RWPE1 (cell line): ENCODE measurements around the gene TSPAN9.

Source experiments
- CTCF ChIA-PET: fragments of 350-600 bp; sonication (Branson Sonifier 250); formaldehyde crosslinking; extraction: SDS; loops from one replicate; lab custom pipeline; 2021; lab: Yijun Ruan, JAX
- POLR2A ChIA-PET: fragments of 400-600 bp; formaldehyde crosslinking; extraction: SDS; loops from one replicate; lab custom pipeline; 2020; ENCODE audit warnings: antibody characterized with exemption; ENCODE audit not compliant: low non-redundant PET; lab: Yijun Ruan, JAX
- DNase-seq: peaks from one replicate; pipeline ENCODE4 v3.0.0; 2012; ENCODE audit warnings: low spot score
- H3K27ac ChIP-seq: fragments of 450-650 bp; 2 replicates; pipeline ENCODE4 v1.5.1; 2017
- TF ChIP-seq, protein P1 (sequence below): fragments of 450-650 bp; conservative IDR thresholded peaks from 2 replicates; pipeline ENCODE4 v1.5.1; 2017; ENCODE audit warnings: low read depth, mild to moderate bottlenecking

The TSPAN9 gene

DNA sequence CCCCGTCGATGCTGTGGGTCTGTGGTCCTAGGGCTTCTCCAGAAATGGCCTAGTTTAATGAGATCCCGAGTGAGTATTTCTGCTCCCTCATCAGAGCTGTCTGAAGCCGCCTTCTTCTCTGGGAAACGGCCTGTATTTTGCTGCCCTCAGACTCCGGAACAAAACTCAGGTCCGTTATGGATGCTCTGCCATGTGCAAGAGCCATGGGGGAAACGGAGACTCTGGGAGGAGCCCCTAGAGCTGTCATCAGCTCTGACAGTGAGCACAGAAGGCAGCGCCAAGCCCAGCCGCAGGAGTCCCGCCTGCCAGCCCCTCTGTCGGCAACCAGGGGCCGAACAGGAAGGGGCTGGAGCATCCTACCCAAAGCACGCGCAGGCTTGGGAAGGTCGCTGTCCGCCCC, 221.4 kb downstream of the TSPAN9 start:
- no peak overlapping the region for H3K27ac ChIP-seq
- ChIA-PET POLR2A (no interaction called here), CTCF (interaction anchor here (2.2 to 3.0 kb wide), 5 partner anchors 12 to 506 kb away, joined by 11 to 33 read pairs (median 17); no protein-coding TSS in a partner anchor)
- no peak for DNase-seq
- TF ChIP-seq, protein P1, sequence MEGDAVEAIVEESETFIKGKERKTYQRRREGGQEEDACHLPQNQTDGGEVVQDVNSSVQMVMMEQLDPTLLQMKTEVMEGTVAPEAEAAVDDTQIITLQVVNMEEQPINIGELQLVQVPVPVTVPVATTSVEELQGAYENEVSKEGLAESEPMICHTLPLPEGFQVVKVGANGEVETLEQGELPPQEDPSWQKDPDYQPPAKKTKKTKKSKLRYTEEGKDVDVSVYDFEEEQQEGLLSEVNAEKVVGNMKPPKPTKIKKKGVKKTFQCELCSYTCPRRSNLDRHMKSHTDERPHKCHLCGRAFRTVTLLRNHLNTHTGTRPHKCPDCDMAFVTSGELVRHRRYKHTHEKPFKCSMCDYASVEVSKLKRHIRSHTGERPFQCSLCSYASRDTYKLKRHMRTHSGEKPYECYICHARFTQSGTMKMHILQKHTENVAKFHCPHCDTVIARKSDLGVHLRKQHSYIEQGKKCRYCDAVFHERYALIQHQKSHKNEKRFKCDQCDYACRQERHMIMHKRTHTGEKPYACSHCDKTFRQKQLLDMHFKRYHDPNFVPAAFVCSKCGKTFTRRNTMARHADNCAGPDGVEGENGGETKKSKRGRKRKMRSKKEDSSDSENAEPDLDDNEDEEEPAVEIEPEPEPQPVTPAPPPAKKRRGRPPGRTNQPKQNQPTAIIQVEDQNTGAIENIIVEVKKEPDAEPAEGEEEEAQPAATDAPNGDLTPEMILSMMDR = no peak

DNA sequence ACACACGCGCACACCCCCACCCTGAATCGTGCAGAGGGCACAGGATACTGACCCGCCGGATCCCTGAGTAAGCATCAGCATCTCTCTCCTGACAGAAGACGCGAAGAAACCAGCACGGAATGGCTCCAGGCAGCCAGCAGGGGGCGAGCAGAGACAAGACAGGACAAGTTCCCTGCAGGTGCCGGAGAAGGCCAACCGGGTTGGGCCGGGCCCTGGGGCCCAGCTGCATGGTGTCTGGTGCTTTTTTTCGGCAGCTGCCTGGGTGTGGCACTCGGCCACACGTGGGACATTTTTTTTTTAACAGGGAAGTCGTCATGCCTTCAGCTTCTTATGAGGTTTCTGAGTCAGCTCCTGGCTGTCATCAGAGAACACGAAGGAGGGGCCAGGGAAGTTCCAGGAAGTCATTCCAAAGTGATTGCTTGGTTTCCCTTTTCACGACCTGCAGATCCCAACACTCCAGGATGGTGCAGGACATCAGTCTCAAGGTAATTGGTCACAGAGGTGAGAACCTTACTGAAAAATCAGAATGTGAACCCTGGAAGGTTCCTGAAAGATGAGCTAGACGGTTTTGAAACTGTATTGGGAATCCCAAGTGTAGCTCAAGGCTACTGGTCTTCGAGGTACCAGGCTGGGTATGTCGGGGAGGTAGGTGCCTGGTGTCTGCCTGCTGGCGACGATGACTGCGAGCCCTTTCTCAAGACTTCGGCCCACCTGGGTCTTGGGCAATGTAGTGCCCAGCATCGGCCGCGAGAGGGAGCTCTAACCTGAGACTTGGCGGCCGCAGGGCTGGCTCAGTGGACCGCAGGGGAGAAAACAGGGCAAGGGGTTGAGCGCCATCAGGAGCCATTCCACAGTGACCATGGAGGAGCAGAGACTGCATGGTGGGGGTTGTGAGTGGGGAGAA, 223.0 kb downstream of the TSPAN9 start:
- peak overlapping the region; percentile 90 for H3K27ac ChIP-seq
- ChIA-PET CTCF (interaction anchor here (0.6 to 3.0 kb wide), 49 partner anchors 10 to 1186 kb away, joined by 3 to 33 read pairs (median 4); partner anchors contain the start of genes CRACR2A and PRMT8), POLR2A (no interaction called here)
- TF ChIP-seq, protein P1 = peak; percentile 63
- peak; percentile 88 for DNase-seq

DNA sequence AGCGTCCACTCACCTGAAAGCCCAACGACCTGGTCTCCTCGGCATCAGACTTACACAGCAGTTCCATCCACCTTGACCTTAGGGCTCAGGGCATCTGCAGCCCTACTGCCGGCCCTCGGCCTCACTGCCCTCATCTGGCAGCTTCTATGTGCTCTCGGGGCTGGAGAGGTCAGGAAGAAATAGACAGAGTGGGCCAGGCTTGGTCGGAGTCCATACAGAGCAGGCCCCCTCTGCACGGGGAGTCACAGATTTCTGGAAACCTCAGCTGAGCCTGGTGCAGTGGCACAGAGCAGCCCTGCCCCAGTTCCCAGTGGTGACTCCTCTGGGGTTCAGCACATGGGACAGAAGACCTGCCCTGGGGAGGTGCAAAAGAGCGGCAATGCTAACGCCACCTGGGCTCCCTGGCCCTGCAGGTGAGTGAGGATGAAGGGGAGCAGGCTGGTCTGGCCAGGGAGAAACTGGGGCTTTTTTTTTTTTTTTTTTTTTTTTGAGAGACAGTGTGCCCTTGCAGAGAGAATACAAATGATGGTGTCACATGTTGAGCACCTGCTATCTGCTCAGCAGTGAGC, 223.7 kb downstream of the TSPAN9 start:
- CTCF ChIA-PET = interaction anchor here (0.6 to 3.0 kb wide), 28 partner anchors 9 to 1016 kb away, joined by 3 to 33 read pairs (median 4); partner anchors contain the start of gene PRMT8
- TF ChIP-seq, protein P1 = no peak; the same call in 1 of the 2 replicates
- DNase-seq = no peak
- H3K27ac ChIP-seq = peak overlapping the region; percentile 90
- POLR2A ChIA-PET = no interaction called here

DNA sequence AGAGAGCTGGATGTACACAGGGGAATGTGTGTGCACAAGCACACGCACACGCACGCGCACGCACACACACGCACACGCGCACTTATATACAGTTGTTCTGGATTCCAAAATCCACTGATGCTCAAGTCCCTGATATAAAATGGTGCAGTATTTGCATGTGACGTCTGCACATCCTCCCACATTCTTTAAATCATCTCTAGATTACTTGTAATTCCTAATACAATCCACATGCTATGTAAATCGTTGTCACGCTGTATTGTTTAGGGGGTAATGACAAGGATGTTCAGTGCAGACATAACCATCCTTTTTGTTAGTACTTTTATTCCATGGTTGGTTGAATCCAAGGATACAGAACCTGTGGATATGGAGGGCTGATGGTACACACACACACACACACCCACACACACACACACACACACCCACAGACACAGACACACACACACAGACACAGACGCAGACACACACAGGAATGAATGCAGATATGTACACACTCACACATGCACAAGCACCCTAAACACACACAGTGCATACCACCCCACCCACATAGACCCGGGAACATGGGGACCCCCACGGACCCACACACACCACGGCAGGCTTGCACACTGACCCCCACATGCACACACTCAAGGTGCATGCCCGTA, 225.3 kb downstream of the TSPAN9 start:
- no peak for DNase-seq
- POLR2A ChIA-PET = no interaction called here
- no peak overlapping the region for H3K27ac ChIP-seq
- CTCF ChIA-PET = no interaction called here
- TF ChIP-seq, protein P1 = no peak

DNA sequence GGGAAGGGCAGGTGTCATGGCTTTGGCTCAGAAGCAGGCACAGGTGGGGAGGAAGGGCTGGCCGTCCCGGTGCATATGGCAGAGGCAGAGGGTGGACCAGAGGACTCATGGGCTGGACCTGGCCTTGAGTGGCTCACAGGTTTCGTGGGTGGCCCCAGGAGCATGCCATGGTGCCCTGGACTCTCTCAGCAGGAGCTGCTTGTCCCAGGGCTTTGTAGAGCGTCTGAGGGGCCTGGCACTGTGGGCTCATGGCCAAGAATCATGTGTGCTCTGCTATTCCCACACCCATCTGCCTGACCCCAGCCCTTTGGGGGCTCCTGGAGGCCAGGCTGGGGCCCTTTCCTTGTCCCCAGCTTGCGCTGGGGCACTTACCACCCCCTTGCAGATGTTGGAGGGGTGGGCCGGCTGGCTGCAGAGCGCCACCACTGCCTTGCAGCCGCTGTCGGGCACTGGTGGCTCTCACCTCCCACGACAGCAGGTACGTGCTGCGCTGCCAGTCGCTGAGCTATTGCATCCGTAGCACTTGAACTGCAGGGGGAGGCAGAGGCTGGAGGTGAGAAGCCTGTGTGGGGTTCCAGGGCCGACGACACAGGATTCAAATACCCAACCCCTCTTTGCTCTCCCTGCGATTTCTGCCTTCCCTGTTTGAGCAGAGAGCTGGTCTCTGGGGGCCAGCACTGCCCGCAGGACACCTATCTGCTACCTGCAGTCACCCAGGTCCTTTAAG, 226.4 kb downstream of the TSPAN9 start:
- CTCF ChIA-PET = interaction anchor here (0.6 to 0.7 kb wide), 2 partner anchors 471 to 474 kb away, joined by 3 to 4 read pairs; no protein-coding TSS in a partner anchor
- DNase-seq = no peak
- TF ChIP-seq, protein P1 = no peak
- peak overlapping the region; percentile 58 for H3K27ac ChIP-seq
- POLR2A ChIA-PET = no interaction called here
